Heart left ventricle (tissue), 13 donors: ENCODE measurements around the gene RNGTT.

Experiments used
- POLR2A ChIP-seq, 2 donors: fragments of 450-650 bp; IDR thresholded peaks; one replicate each; pipeline ENCODE4 v1.6.1; 2017; ENCODE audit warnings: antibody characterized with exemption in 2 of 2, mild to moderate bottlenecking in 2 of 2, moderate library complexity in 2 of 2
- TF ChIP-seq, protein P1 (sequence below), 12 donors: fragments of 200-600 bp; sonication (generic) in 4 of 12; IDR thresholded peaks; one replicate each; pipeline versions ENCODE4 v1.5.0 to v1.8.0; 2018 to 2022; ENCODE audit warnings: antibody characterized with exemption in 12 of 12, mild to moderate bottlenecking in 5 of 12
- donor health status: ischemic (EF 13 %, LVEDD 7.1; RV severe dilation, severe dysfunction).
- donor health status: DM: no; HTN: yes; CAD: no.
- donor health status: DM: no; HTN: no; CAD: no.
- donor health status: ischemic (EF 25% LVEDD 6.9; RV normal size, moderate dysfunction).
- donor health status: ischemic (EF 25% LVEDD 5.7; RV mildly dilated, moderate dysfunction).
- donor health status: ischemic (EF 35%, LVEDD 5.7; RV mildly dilated, moderate dysfunction).
- donor health status: nonischemic (EF 11% LVEDD 7.7; RV severe dilation, severe dysfunction).
- donor health status: DM: yes; HTN: yes; CAD: no.
- donor health status: PGD.
- donor health status: ischemic (EF 29% LVEDD 5.4; RV normal size, mild dysfunction).
- donor health status: nonischemic (EF 23%, LVEDD 6.1; RV moderate dilation, normal function).

- TF ChIP-seq POLR2A (IDR thresholded peaks at IDR 0.05): no peak
- TF ChIP-seq, protein P1, sequence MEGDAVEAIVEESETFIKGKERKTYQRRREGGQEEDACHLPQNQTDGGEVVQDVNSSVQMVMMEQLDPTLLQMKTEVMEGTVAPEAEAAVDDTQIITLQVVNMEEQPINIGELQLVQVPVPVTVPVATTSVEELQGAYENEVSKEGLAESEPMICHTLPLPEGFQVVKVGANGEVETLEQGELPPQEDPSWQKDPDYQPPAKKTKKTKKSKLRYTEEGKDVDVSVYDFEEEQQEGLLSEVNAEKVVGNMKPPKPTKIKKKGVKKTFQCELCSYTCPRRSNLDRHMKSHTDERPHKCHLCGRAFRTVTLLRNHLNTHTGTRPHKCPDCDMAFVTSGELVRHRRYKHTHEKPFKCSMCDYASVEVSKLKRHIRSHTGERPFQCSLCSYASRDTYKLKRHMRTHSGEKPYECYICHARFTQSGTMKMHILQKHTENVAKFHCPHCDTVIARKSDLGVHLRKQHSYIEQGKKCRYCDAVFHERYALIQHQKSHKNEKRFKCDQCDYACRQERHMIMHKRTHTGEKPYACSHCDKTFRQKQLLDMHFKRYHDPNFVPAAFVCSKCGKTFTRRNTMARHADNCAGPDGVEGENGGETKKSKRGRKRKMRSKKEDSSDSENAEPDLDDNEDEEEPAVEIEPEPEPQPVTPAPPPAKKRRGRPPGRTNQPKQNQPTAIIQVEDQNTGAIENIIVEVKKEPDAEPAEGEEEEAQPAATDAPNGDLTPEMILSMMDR (IDR thresholded peaks at IDR 0.05): no peak
Measured at GRCh38 chr6:88867841-88868731, 95.3 kb downstream of the RNGTT start.
